GM12873 (cell line): ENCODE results near the gene PRR12.

Experiments
- CTCF ChIP-seq: IDR thresholded peaks from 2 replicates; pipeline ENCODE4 v1.5.1; 2012; ENCODE audit warnings: low read depth, mild to moderate bottlenecking, moderate library complexity, low read length, control low read depth; ENCODE audit not compliant: insufficient read depth; ENCODE audit errors: missing control alignments

The PRR12 gene

GRCh38 chr19:49597703-49597974 is 6.7 kb downstream of the PRR12 start:
- no peak for TF ChIP-seq CTCF

GRCh38 chr19:49599378-49600295 is 8.7 kb downstream of the PRR12 start:
- TF ChIP-seq CTCF = no peak

GRCh38 chr19:49601482-49602038 is 10.6 kb downstream of the PRR12 start:
- no peak for TF ChIP-seq CTCF

- no peak for TF ChIP-seq CTCF
These were observed 11.8 kb downstream of the PRR12 start for GRCh38 chr19:49602806-49603205.

GRCh38 chr19:49605605-49606004 is 14.6 kb downstream of the PRR12 start:
- no peak for TF ChIP-seq CTCF

- no peak for TF ChIP-seq CTCF
These were observed 18.6 kb downstream of the PRR12 start for GRCh38 chr19:49609499-49610092.

- TF ChIP-seq CTCF = no peak
These were observed 22.4 kb downstream of the PRR12 start for GRCh38 chr19:49613374-49613773.
